Astrocyte (in vitro differentiated cells and primary cell): ENCODE results near the gene NEU2. TPM values are rescaled to one million over a fixed set of nuclear protein-coding genes. Genes with fewer than 3 reads are reported as not detected.

Experiments
- DNase-seq: peaks from one replicate; pipeline ENCODE4 v3.0.0-alpha.2; 2010; ENCODE audit warnings: low read depth
- FAIRE-seq: peaks from 2 replicates; lab custom pipeline; 2011; peaks lifted over from hg19 to GRCh38; lab: Jason Lieb, UNC
- H2AFZ ChIP-seq: 2 replicates; pipeline ENCODE4 v1.6.0; 2012; ENCODE audit warnings: low read depth, low read length, inconsistent platforms
- H3K27ac ChIP-seq: 2 replicates; pipeline ENCODE4 v1.5.1; 2011; ENCODE audit warnings: low read depth, low read length, inconsistent platforms
- H3K27me3 ChIP-seq: 2 replicates; pipeline ENCODE4 v1.6.0; 2011; ENCODE audit warnings: low read length, inconsistent platforms; ENCODE audit not compliant: insufficient read depth
- H3K36me3 ChIP-seq: 2 replicates; pipeline ENCODE4 v1.5.1; 2011; ENCODE audit warnings: low read length, inconsistent platforms; ENCODE audit not compliant: insufficient read depth
- H3K4me1 ChIP-seq: 2 replicates; pipeline ENCODE4 v1.5.1; 2011; ENCODE audit warnings: low read length, inconsistent platforms; ENCODE audit not compliant: insufficient read depth
- H3K4me2 ChIP-seq: 2 replicates; pipeline ENCODE4 v1.6.0; 2012; ENCODE audit warnings: low read length, inconsistent platforms
- H3K4me3 ChIP-seq: 2 replicates; pipeline ENCODE4 v1.5.1; 2011; ENCODE audit warnings: low read depth, mild to moderate bottlenecking, low read length, inconsistent platforms; ENCODE audit not compliant: insufficient read depth
- H3K79me2 ChIP-seq: 2 replicates; pipeline ENCODE4 v1.6.0; 2012; ENCODE audit warnings: mild to moderate bottlenecking, low read length, inconsistent platforms; ENCODE audit not compliant: insufficient read depth
- H3K9ac ChIP-seq: 2 replicates; pipeline ENCODE4 v1.6.0; 2012; ENCODE audit warnings: mild to moderate bottlenecking, low read length, inconsistent platforms
- H3K9me3 ChIP-seq: 2 replicates; pipeline ENCODE4 v1.5.1; 2012; ENCODE audit warnings: low read depth, mild to moderate bottlenecking, low read length, inconsistent platforms; ENCODE audit not compliant: insufficient read depth
- H4K20me1 ChIP-seq: 2 replicates; pipeline ENCODE4 v1.6.0; 2012; ENCODE audit warnings: low read length, inconsistent platforms; ENCODE audit not compliant: insufficient read depth
- H3K27ac Mint-ChIP-seq: one replicate; pipeline ENCODE4 v1.8.0; 2021; ENCODE audit warnings: mild to moderate bottlenecking, mixed read lengths; ENCODE audit not compliant: unreplicated experiment
- H3K27me3 Mint-ChIP-seq: one replicate; pipeline ENCODE4 v1.8.0; 2021; ENCODE audit warnings: low read depth, mixed read lengths; ENCODE audit not compliant: unreplicated experiment
- H3K36me3 Mint-ChIP-seq: one replicate; pipeline ENCODE4 v1.8.0; 2021; ENCODE audit warnings: low read depth, mixed read lengths; ENCODE audit not compliant: unreplicated experiment
- H3K4me1 Mint-ChIP-seq: one replicate; pipeline ENCODE4 v1.8.0; 2021; ENCODE audit warnings: low read depth, mixed read lengths; ENCODE audit not compliant: unreplicated experiment
- H3K4me3 Mint-ChIP-seq: one replicate; pipeline ENCODE4 v1.8.0; 2021; ENCODE audit warnings: mild to moderate bottlenecking, moderate library complexity, mixed read lengths; ENCODE audit not compliant: unreplicated experiment
- H3K9me3 Mint-ChIP-seq: one replicate; pipeline ENCODE4 v1.8.0; 2021; ENCODE audit warnings: mild to moderate bottlenecking, mixed read lengths; ENCODE audit not compliant: unreplicated experiment
- EZH2 ChIP-seq: IDR thresholded peaks from 2 replicates; pipeline ENCODE4 v1.6.1; 2012; ENCODE audit warnings: mild to moderate bottlenecking, low read length, inconsistent platforms; ENCODE audit not compliant: insufficient read depth
- total RNA-seq: library from RNA; stranded (reverse); gene quantifications from 2 replicates; pipeline ENCODE4 v1.2.1, GENCODE V29; 2021
- TF ChIP-seq, protein P1 (sequence below): IDR thresholded peaks from 2 replicates; pipeline ENCODE4 v1.5.1; 2011; ENCODE audit warnings: low read depth, mild to moderate bottlenecking, inconsistent platforms, low read length, moderate library complexity; ENCODE audit not compliant: insufficient read depth

The NEU2 gene
- total RNA-seq, 1 donor from 2014 or later = not detected

DNA sequence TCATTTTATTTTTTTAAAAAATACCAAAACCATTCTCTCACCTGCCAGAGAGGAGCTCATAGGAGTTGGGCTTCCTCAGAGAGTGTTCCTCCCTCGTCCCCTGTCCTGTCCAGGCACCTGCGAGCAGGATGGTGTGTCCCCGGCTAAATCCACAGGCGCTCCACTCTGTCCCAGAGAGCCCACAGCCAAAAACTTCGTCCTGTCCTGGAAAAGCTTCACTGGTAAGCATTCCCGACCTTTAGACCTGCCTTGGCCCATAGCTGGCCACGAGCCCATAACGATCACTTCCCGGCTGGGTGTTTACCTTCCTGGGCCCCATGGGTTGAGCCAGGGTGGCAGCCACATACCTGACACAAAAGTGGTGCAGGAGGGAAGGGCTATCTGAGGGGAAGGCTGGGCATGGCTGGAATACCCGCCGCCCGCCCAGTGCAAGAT is 19.4 kb upstream of the NEU2 start, which contains the start of gene NGEF:
Gene NGEF (minus strand): TSS at position 230 of the 435 bp plus-strand sequence. CDS start 38,366 bp downstream, outside the sequence.
- H3K4me1 Mint-ChIP-seq = no peaks in the 10 kb centered on the region
- no peaks in the 10 kb centered on the region for H4K20me1 ChIP-seq
- no peak for FAIRE-seq
- peaks cover 17% of the 10 kb centered on the region for H3K27me3 Mint-ChIP-seq
- no peaks in the 10 kb centered on the region for H3K9me3 ChIP-seq
- H3K36me3 ChIP-seq = no peaks in the 10 kb centered on the region
- H3K4me3 ChIP-seq = no peak within 1 kb of the TSS
- TF ChIP-seq EZH2 = no peak
- TF ChIP-seq, protein P1, sequence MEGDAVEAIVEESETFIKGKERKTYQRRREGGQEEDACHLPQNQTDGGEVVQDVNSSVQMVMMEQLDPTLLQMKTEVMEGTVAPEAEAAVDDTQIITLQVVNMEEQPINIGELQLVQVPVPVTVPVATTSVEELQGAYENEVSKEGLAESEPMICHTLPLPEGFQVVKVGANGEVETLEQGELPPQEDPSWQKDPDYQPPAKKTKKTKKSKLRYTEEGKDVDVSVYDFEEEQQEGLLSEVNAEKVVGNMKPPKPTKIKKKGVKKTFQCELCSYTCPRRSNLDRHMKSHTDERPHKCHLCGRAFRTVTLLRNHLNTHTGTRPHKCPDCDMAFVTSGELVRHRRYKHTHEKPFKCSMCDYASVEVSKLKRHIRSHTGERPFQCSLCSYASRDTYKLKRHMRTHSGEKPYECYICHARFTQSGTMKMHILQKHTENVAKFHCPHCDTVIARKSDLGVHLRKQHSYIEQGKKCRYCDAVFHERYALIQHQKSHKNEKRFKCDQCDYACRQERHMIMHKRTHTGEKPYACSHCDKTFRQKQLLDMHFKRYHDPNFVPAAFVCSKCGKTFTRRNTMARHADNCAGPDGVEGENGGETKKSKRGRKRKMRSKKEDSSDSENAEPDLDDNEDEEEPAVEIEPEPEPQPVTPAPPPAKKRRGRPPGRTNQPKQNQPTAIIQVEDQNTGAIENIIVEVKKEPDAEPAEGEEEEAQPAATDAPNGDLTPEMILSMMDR = no peak
- H3K9ac ChIP-seq = no peak within 1 kb of the TSS
- no peak within 1 kb of the TSS for H2AFZ ChIP-seq
- H3K4me2 ChIP-seq = no peak within 1 kb of the TSS
- no peak within 1 kb of the TSS for H3K27ac Mint-ChIP-seq
- no peak within 1 kb of the TSS for H3K27ac ChIP-seq
- no peaks in the 10 kb centered on the region for H3K79me2 ChIP-seq
- H3K27me3 ChIP-seq = no peaks in the 10 kb centered on the region
- H3K36me3 Mint-ChIP-seq = no peaks in the 10 kb centered on the region
- no peak for DNase-seq
- H3K4me3 Mint-ChIP-seq = peak within 1 kb of the TSS; percentile 34
- peaks cover 2% of the 10 kb centered on the region for H3K9me3 Mint-ChIP-seq
- no peaks in the 10 kb centered on the region for H3K4me1 ChIP-seq

DNA sequence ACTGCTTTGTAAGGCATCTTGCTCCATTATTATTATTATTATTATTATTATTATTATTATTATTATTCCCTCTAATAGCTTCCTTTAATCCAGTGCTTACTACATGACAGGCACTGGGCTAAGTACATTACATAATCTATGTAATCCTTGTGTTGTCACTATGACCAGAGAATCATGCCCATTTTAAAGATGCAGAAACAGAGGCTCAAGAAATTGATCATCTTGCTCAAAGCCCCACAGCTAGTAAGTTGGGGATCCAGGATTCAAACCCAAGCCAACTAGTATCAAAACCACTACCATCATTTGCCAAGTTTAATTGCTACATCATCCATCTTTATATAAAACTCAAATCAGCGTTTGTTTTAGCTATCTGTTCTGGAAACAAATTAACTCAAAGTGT is 18.8 kb upstream of the NEU2 start:
- peaks cover 14% of the 10 kb centered on the region for H3K27me3 Mint-ChIP-seq

More for the DNA sequence above, 18.8 kb upstream of the NEU2 start:
- no peaks in the 10 kb centered on the region for H3K79me2 ChIP-seq
- H3K4me3 ChIP-seq = no peak overlapping the region
- DNase-seq (no peak), FAIRE-seq (no peak)
- H3K27ac Mint-ChIP-seq = no peak overlapping the region
- peaks cover 2% of the 10 kb centered on the region for H3K9me3 Mint-ChIP-seq
- H3K27me3 ChIP-seq = no peaks in the 10 kb centered on the region
- H3K27ac ChIP-seq = no peak overlapping the region
- H3K36me3 ChIP-seq = no peaks in the 10 kb centered on the region
- no peak overlapping the region for H2AFZ ChIP-seq
- H4K20me1 ChIP-seq = no peaks in the 10 kb centered on the region
- no peak overlapping the region for H3K4me3 Mint-ChIP-seq
- no peak for TF ChIP-seq EZH2
- TF ChIP-seq, protein P1 = no peak
- H3K4me2 ChIP-seq = no peak overlapping the region
- no peaks in the 10 kb centered on the region for H3K4me1 Mint-ChIP-seq
- H3K36me3 Mint-ChIP-seq = no peaks in the 10 kb centered on the region
- no peak overlapping the region for H3K9ac ChIP-seq
- no peaks in the 10 kb centered on the region for H3K4me1 ChIP-seq
- H3K9me3 ChIP-seq = no peaks in the 10 kb centered on the region
